ENCODE results near the gene SPG21.
A peak's percentile ranks its signal among the peaks of the same experiment; 100 is the strongest.

The SPG21 gene

DNA sequence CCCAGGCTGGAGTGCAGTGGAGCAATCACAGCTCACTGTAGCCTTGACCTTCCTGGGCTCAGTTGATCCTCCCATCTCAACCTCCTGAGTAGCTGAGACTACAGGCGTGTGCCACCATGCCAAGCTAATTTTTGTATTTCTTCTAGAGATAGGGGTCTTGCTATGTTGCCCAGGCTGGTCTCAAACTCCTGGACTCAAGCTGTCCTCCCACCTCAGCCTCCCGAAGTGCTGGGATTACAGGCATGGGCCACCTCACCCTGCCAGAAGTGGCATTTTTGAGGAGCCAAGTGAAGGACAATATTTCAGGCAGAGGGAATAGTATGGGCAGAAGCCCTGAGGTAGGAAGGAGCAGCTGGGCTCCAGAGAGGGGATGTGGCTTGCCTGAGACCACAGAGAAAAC, 73.3 kb downstream of the SPG21 start:
- Histone ChIP-seq H3F3A (ENCODE audit: low read depth) (no peaks in the 10 kb centered on the region), H3K9me3 (ENCODE audit: insufficient read depth, low read depth, low read length) (no peaks in the 10 kb centered on the region), H3K4me1 (ENCODE audit: insufficient read depth, low read length, poor library complexity, severe bottlenecking) (peaks cover 18% of the 10 kb centered on the region), H2AFZ (ENCODE audit: low read length) (no peak overlapping the region), H3K9me2 (replicated peaks; ENCODE audit: low read depth, low read length) (no peaks in the 10 kb centered on the region), H3K4me3 (ENCODE audit: low read length, poor library complexity, severe bottlenecking) (no peak overlapping the region), H3K9ac (ENCODE audit: low read depth, low read length, poor library complexity, severe bottlenecking) (no peak overlapping the region), H4K20me1 (ENCODE audit: insufficient read depth, low read length, poor library complexity, severe bottlenecking) (no peaks in the 10 kb centered on the region), H3K79me2 (ENCODE audit: insufficient read depth, low read length) (no peaks in the 10 kb centered on the region), H3K36me3 (ENCODE audit: insufficient read depth, low read length) (no peaks in the 10 kb centered on the region), H3K27me3 (ENCODE audit: insufficient read depth, low read length, poor library complexity, severe bottlenecking) (no peaks in the 10 kb centered on the region), H3K4me2 (ENCODE audit: low read depth, low read length, poor library complexity, severe bottlenecking) (peak overlapping the region; percentile 32)
- no peak for TF ChIP-seq CTCF (conservative IDR thresholded peaks at IDR 0.05; ENCODE audit: low read length)
- no peak for TF ChIP-seq EZH2phosphoT487 (IDR thresholded peaks at IDR 0.05; ENCODE audit: borderline replicate concordance)

DNA sequence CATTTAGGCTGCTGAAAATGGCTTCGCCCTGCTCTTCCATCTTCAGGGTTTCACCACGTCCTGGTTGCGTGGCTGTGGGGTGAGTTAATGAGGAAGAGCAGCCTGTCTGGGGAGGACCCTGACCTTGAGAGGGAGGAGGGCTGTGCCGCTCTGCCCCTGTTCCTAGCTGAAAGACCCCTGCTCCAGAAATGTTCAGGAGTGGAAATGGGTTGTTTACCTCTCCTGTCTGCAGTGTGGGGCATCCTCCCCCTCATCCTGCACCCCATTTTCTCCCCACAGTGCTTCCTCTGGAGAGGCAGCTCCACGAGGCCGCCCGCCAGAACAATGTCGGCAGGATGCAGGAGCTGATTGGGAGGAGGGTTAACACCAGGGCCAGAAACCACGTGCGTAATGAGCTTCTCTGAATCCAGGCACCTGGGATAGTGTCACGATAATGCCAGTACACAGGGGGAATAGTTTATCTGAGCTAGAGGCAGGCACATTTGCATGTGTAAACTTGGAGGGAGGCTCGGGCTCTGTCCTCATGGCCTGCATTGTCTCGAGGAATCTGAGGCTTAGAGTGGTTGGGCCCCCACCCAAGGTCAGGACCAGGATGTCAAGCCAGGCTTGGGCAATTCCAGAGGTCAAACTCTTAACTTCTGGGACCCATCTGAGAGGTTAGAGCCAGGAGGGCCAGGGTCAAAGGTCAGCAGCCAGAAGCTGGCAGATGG, 74.0 kb downstream of the SPG21 start:
- Histone ChIP-seq H3K36me3 (ENCODE audit: insufficient read depth, low read length) (no peaks in the 10 kb centered on the region), H2AFZ (ENCODE audit: low read length) (no peak overlapping the region), H3K4me3 (ENCODE audit: low read length, poor library complexity, severe bottlenecking) (no peak overlapping the region), H3K4me2 (ENCODE audit: low read depth, low read length, poor library complexity, severe bottlenecking) (no peak overlapping the region), H3F3A (ENCODE audit: low read depth) (no peaks in the 10 kb centered on the region), H4K20me1 (ENCODE audit: insufficient read depth, low read length, poor library complexity, severe bottlenecking) (no peaks in the 10 kb centered on the region), H3K9ac (ENCODE audit: low read depth, low read length, poor library complexity, severe bottlenecking) (no peak overlapping the region), H3K79me2 (ENCODE audit: insufficient read depth, low read length) (no peaks in the 10 kb centered on the region), H3K27me3 (ENCODE audit: insufficient read depth, low read length, poor library complexity, severe bottlenecking) (no peaks in the 10 kb centered on the region), H3K4me1 (ENCODE audit: insufficient read depth, low read length, poor library complexity, severe bottlenecking) (peaks cover 18% of the 10 kb centered on the region), H3K9me3 (ENCODE audit: insufficient read depth, low read depth, low read length) (no peaks in the 10 kb centered on the region), H3K9me2 (replicated peaks; ENCODE audit: low read depth, low read length) (no peaks in the 10 kb centered on the region)
- TF ChIP-seq EZH2phosphoT487 (IDR thresholded peaks at IDR 0.05; ENCODE audit: borderline replicate concordance), result no peak
- TF ChIP-seq CTCF (conservative IDR thresholded peaks at IDR 0.05; ENCODE audit: low read length), result no peak
